Astrocyte of the spinal cord (primary cell): Measurements from ENCODE around the gene JHY.

Experiments used
- DNase-seq: peaks from one replicate; pipeline ENCODE4 v3.0.0; 2011; ENCODE audit warnings: low read depth, low spot score
- H3K4me3 ChIP-seq: 2 replicates; pipeline ENCODE4 v1.5.1; 2011; ENCODE audit warnings: low read depth, mild to moderate bottlenecking, low read length, moderate library complexity
- CTCF ChIP-seq: IDR thresholded peaks from 2 replicates; pipeline ENCODE4 v1.5.1; 2012; ENCODE audit warnings: low read depth, mild to moderate bottlenecking, low read length, inconsistent platforms
- in situ Hi-C: cut with HindIII; loops from 2 replicates; pipeline ENCODE4 v1.10.0; 2017; ENCODE audit warnings: low sequenced_read_pairs

The JHY gene

GRCh38 chr11:122871302-122871701 is 11.3 kb upstream of the JHY start:
- H3K4me3 ChIP-seq = no peak overlapping the region
- in situ Hi-C loops = loop anchor here (25.0 kb wide), 1 partner anchor 166 kb away; no protein-coding TSS in a partner anchor
- DNase-seq = no peak
- TF ChIP-seq CTCF = no peak

- no peak for TF ChIP-seq CTCF
- in situ Hi-C loops = loop anchor here (25.0 kb wide), 1 partner anchor 165 kb away; no protein-coding TSS in a partner anchor
- DNase-seq = no peak
- H3K4me3 ChIP-seq = no peak overlapping the region
Measured at GRCh38 chr11:122872046-122872445, 10.5 kb upstream of the JHY start.

GRCh38 chr11:122874991-122875390 is 7.6 kb upstream of the JHY start:
- in situ Hi-C loops = loop anchor here (25.0 kb wide), 1 partner anchor 162 kb away; no protein-coding TSS in a partner anchor
- DNase-seq = no peak
- TF ChIP-seq CTCF = no peak
- H3K4me3 ChIP-seq = no peak overlapping the region

- H3K4me3 ChIP-seq = no peak overlapping the region
- in situ Hi-C loops = no loop called here
- no peak for DNase-seq
- no peak for TF ChIP-seq CTCF
Measured at GRCh38 chr11:122877732-122878131, 4.8 kb upstream of the JHY start.

- no peak for TF ChIP-seq CTCF
- DNase-seq = no peak
- in situ Hi-C loops = no loop called here
- no peak overlapping the region for H3K4me3 ChIP-seq
Measured at GRCh38 chr11:122879785-122880184, 2.8 kb upstream of the JHY start.

- in situ Hi-C loops = no loop called here
- no peak for TF ChIP-seq CTCF
- H3K4me3 ChIP-seq = peak overlapping the region; percentile 61
- DNase-seq = no peak
Measured at GRCh38 chr11:122882857-122883645, 492 bp downstream of the JHY start.
